ENCODE data around the gene PIP5K1B.

Gene PIP5K1B

DNA sequence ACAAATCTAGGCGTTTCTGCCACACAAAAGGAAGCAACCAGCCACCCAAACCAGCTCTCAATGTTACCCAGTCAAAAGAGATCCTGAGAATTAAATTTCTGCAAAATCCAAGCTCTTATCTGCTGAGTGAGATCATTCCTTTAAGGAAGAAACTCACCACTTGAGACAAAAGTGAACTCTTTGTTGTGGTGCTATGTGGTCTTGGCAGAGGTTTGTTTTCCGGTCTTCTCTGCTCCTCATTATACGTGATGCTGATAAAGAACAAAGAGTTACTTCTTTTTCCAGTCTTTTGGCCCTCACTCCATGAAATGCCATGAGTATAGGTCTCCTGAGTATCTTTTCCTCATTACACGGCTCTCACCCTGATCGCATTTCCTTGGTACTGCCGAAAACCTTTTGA, 226.8 kb downstream of the PIP5K1B start:
- TF ChIP-seq, protein P1, sequence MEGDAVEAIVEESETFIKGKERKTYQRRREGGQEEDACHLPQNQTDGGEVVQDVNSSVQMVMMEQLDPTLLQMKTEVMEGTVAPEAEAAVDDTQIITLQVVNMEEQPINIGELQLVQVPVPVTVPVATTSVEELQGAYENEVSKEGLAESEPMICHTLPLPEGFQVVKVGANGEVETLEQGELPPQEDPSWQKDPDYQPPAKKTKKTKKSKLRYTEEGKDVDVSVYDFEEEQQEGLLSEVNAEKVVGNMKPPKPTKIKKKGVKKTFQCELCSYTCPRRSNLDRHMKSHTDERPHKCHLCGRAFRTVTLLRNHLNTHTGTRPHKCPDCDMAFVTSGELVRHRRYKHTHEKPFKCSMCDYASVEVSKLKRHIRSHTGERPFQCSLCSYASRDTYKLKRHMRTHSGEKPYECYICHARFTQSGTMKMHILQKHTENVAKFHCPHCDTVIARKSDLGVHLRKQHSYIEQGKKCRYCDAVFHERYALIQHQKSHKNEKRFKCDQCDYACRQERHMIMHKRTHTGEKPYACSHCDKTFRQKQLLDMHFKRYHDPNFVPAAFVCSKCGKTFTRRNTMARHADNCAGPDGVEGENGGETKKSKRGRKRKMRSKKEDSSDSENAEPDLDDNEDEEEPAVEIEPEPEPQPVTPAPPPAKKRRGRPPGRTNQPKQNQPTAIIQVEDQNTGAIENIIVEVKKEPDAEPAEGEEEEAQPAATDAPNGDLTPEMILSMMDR (IDR thresholded peaks at IDR 0.05; ENCODE audit: low read depth, low read length) = no peak
- H3K4me3 ChIP-seq (ENCODE audit: low read depth, low read length) = no peak overlapping the region

DNA sequence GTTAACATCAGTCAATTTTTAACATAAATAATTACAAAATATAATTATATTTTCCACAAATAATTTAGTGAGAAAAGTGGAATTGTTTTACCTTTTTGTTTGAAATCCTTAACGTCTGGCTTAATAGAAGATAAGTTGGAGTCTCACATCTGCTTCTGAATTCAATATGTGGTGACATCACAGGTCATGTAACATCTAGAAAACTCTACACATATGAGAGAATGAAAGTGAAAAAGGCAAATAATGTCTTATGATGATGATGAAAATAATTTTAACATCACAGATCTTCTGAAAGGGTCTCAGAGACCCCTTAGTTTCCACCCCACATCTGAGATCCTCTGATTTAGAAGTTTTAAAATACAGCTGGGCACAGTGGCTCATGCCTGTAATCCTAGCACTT, 227.4 kb downstream of the PIP5K1B start:
- H3K4me3 ChIP-seq (ENCODE audit: low read depth, low read length) = no peak overlapping the region
- TF ChIP-seq, protein P1 (IDR thresholded peaks at IDR 0.05; ENCODE audit: low read depth, low read length) = no peak

DNA sequence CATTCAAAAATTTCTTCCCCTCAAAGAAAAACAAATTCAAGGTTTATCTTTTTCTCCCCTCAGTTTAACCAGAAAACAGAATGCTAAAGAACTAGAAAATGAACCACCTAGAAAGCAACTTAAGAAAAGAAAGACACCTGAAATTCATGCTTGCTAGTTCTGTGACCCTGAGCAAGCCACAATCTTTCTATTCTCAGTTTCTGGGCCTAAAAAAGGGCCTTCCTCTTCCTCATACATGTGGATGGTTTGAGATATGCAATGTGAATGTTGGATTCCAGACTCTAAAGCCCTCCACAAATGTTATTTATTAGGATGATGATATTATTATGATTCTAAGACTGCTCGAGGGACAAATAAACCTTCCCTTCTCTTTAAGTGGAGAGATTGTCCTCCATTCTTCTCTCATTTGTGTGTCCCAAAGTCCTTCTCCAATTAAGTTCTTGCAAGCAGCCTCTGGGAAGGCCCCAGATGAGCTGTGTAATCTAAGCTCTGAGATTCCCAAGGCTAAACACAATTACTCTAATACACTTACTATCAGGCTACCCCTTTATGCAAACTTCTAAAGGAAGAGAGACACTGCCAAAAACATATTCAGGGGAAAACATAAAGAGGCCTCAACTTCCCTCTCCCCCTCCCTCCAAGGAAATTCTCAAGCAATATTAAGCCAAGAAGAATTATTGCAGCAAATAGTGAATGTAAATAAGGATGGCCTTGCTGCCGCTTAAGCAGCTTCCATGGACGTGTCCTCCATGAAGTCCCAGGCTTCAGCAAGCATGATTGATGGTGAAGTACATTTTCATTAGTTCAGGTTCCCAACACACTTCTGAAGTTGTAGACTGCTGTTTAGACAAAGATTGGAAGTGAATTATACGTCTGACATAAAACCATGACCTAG, 228.6 kb downstream of the PIP5K1B start:
- TF ChIP-seq, protein P1 (IDR thresholded peaks at IDR 0.05; ENCODE audit: low read depth, low read length) = no peak
- no peak overlapping the region for H3K4me3 ChIP-seq (ENCODE audit: low read depth, low read length)

- TF ChIP-seq, protein P1 (IDR thresholded peaks at IDR 0.05; ENCODE audit: low read depth, low read length) = no peak
- H3K4me3 ChIP-seq (ENCODE audit: low read depth, low read length) = no peak overlapping the region
Measured at GRCh38 chr9:68934329-68934644, 229.2 kb downstream of the PIP5K1B start.

- TF ChIP-seq, protein P1 (IDR thresholded peaks at IDR 0.05; ENCODE audit: low read depth, low read length) = no peak
- H3K4me3 ChIP-seq (ENCODE audit: low read depth, low read length) = no peak overlapping the region
Measured at GRCh38 chr9:68940573-68940972, 235.5 kb downstream of the PIP5K1B start.

DNA sequence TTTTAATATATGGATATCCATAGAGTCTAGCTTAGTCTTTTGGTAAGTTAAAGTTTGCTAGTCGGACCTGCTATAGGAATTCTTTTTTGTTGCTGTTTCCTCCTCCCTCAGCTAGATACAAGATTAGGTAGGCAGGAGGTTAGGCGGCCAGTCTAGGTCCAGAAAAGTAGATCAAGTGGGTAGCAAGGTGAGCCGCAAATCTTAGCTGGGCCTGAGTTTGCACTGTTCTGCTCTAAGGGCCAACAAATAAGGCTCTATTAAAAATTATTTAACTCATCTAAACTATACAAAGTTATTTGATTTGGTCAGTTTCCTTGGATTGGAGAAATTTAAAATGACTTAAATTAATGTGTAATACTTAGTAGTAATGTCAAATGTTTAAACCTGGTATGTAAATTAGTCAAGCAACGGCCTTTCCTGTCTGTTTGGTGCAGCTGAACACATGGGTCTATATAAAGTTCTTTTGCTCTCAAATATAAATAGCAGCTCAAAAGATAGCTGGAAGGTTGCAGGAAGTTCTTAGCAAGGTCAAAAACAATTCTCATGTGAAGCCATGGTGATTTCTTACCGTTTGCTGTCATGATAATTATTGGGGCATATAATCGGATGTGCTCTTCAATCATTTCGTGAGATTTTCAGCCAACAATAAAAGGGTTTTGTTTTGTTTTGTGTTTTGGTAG, 236.9 kb downstream of the PIP5K1B start:
- TF ChIP-seq, protein P1 (IDR thresholded peaks at IDR 0.05; ENCODE audit: low read depth, low read length) = no peak
- no peak overlapping the region for H3K4me3 ChIP-seq (ENCODE audit: low read depth, low read length)

GRCh38 chr9:68942790-68943189, 237.8 kb downstream of the PIP5K1B start:
- TF ChIP-seq, protein P1 (IDR thresholded peaks at IDR 0.05; ENCODE audit: low read depth, low read length) = no peak
- no peak overlapping the region for H3K4me3 ChIP-seq (ENCODE audit: low read depth, low read length)
